KMS-11 (cell line): ENCODE measurements around the gene PLEKHF1.

ENCODE experiments used
- H2AFZ ChIP-seq: fragments of 200-600 bp; sonication (generic); 2 replicates; pipeline ENCODE4 v1.6.1; 2016; ENCODE audit warnings: antibody characterized with exemption, mixed run types, low read depth
- H3K27ac ChIP-seq: fragments of 200-600 bp; sonication (generic); 2 replicates; pipeline ENCODE4 v1.6.1; 2016; ENCODE audit warnings: mild to moderate bottlenecking, mixed run types
- H3K27me3 ChIP-seq: fragments of 200-600 bp; sonication (generic); 2 replicates; pipeline ENCODE4 v1.6.1; 2017; ENCODE audit warnings: mild to moderate bottlenecking, low read depth, mixed run types, moderate library complexity; ENCODE audit not compliant: insufficient read depth
- H3K36me3 ChIP-seq: fragments of 200-600 bp; sonication (generic); 2 replicates; pipeline ENCODE4 v1.6.1; 2017; ENCODE audit warnings: mild to moderate bottlenecking, mixed run types; ENCODE audit not compliant: insufficient read depth
- H3K4me1 ChIP-seq: fragments of 200-600 bp; sonication (generic); 2 replicates; pipeline ENCODE4 v1.6.1; 2016; ENCODE audit warnings: mild to moderate bottlenecking, low read depth, mixed run types; ENCODE audit not compliant: poor library complexity, severe bottlenecking
- H3K4me2 ChIP-seq: fragments of 200-600 bp; sonication (generic); 2 replicates; pipeline ENCODE4 v1.7.0; 2016; ENCODE audit warnings: mild to moderate bottlenecking, mixed run types
- H3K4me3 ChIP-seq: fragments of 200-600 bp; sonication (generic); IDR thresholded peaks from 2 replicates; pipeline ENCODE4 v1.6.1; 2017; ENCODE audit warnings: low read depth, low read length, mixed read lengths; ENCODE audit not compliant: insufficient read depth
- H3K79me2 ChIP-seq: fragments of 200-600 bp; sonication (generic); 2 replicates; pipeline ENCODE4 v1.6.1; 2016; ENCODE audit warnings: low read depth, mixed run types; ENCODE audit not compliant: insufficient read depth
- H3K9ac ChIP-seq: fragments of 200-600 bp; sonication (generic); 2 replicates; pipeline ENCODE4 v1.6.1; 2016; ENCODE audit warnings: mild to moderate bottlenecking, mixed run types
- H4K20me1 ChIP-seq: fragments of 200-600 bp; sonication (generic); 2 replicates; pipeline ENCODE4 v1.6.1; 2016; ENCODE audit warnings: mild to moderate bottlenecking, mixed run types; ENCODE audit not compliant: insufficient read depth
- TF ChIP-seq, protein P1 (sequence below): fragments of 200-600 bp; sonication (generic); conservative IDR thresholded peaks from 2 replicates; pipeline ENCODE4 v1.6.1; 2017; ENCODE audit warnings: low read depth, mild to moderate bottlenecking, antibody characterized with exemption, low read length, moderate library complexity, mixed read lengths

PLEKHF1 gene

DNA sequence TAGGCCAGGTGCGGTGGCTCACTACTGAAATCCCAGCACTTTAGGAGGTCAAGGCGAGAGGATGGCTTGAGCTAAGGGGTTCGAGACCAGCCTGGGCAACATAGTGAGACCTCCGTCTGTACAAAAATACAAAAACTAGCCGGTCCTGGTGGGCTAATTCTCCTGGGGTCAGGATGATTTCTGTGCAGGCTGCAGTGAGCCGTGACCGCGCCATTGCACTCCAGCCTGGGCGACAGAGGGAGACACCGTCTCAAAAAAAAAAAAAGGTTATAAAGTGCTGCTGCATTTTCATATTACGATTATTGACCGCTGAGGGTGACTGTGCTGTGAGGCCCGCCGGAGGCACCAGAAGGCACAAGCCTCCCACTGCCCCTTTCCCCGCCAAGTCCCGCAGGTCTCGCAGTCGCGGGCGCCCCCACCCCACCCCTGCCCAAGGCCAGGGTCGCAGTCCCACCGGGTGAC, 477 bp upstream of the PLEKHF1 start:
- no peaks in the 10 kb centered on the region for H3K27me3 ChIP-seq
- H2AFZ ChIP-seq = peak overlapping the region; percentile 69
- no peaks in the 10 kb centered on the region for H3K79me2 ChIP-seq
- no peaks in the 10 kb centered on the region for H3K36me3 ChIP-seq
- TF ChIP-seq, protein P1, sequence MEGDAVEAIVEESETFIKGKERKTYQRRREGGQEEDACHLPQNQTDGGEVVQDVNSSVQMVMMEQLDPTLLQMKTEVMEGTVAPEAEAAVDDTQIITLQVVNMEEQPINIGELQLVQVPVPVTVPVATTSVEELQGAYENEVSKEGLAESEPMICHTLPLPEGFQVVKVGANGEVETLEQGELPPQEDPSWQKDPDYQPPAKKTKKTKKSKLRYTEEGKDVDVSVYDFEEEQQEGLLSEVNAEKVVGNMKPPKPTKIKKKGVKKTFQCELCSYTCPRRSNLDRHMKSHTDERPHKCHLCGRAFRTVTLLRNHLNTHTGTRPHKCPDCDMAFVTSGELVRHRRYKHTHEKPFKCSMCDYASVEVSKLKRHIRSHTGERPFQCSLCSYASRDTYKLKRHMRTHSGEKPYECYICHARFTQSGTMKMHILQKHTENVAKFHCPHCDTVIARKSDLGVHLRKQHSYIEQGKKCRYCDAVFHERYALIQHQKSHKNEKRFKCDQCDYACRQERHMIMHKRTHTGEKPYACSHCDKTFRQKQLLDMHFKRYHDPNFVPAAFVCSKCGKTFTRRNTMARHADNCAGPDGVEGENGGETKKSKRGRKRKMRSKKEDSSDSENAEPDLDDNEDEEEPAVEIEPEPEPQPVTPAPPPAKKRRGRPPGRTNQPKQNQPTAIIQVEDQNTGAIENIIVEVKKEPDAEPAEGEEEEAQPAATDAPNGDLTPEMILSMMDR = no peak
- H3K4me2 ChIP-seq = peak overlapping the region; percentile 54
- H3K4me3 ChIP-seq = no peak overlapping the region
- H3K4me1 ChIP-seq = no peaks in the 10 kb centered on the region
- no peak overlapping the region for H3K27ac ChIP-seq
- no peaks in the 10 kb centered on the region for H4K20me1 ChIP-seq
- no peak overlapping the region for H3K9ac ChIP-seq

DNA sequence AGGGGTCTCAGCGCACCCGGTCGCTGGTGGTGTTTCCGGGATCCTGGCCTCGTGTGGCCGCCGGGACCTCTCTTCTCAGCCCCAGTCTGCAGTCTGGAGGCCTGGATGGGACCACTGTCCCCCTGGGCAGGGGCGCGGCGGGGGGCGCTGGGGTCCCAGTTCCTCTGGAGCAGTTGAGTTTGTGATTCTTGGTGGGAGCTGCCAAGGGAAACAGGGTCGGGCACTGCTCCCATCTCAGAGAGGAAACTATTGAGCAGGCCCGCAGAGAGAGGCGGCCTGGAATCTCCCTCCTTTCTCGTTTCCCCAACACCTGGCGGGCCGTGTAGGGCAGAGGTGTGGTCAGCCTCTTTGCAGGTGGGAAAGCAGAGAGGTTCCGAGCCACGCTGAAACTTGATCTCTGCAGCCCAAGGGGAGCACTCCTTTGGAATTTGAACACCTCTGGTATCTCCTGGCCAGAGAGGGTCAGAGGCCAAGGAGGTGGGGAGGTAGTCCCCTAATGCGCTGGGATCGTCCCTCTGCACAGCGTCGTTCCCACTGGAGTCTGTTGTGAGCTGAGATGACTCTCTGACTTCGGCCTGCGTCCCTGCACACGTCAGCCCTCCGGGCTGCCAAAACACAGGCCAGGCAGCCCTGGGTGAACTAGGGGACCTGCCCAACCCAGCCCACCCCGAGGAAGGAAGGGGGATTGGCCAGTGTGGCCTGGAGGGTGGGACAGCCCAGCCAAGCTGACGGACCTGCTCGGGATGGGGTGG, 741 bp downstream of the PLEKHF1 start:
- Histone ChIP-seq H3K4me3 (no peak overlapping the region), H2AFZ (peak overlapping the region; percentile 69; the same call in 1 of the 2 replicates), H3K79me2 (no peaks in the 10 kb centered on the region), H3K9ac (peak overlapping the region; percentile 27; the same call in 1 of the 2 replicates), H4K20me1 (no peaks in the 10 kb centered on the region), H3K27me3 (no peaks in the 10 kb centered on the region), H3K36me3 (no peaks in the 10 kb centered on the region), H3K27ac (no peak overlapping the region), H3K4me2 (peak overlapping the region; percentile 54; the same call in 1 of the 2 replicates), H3K4me1 (no peaks in the 10 kb centered on the region)
- TF ChIP-seq, protein P1 = no peak

DNA sequence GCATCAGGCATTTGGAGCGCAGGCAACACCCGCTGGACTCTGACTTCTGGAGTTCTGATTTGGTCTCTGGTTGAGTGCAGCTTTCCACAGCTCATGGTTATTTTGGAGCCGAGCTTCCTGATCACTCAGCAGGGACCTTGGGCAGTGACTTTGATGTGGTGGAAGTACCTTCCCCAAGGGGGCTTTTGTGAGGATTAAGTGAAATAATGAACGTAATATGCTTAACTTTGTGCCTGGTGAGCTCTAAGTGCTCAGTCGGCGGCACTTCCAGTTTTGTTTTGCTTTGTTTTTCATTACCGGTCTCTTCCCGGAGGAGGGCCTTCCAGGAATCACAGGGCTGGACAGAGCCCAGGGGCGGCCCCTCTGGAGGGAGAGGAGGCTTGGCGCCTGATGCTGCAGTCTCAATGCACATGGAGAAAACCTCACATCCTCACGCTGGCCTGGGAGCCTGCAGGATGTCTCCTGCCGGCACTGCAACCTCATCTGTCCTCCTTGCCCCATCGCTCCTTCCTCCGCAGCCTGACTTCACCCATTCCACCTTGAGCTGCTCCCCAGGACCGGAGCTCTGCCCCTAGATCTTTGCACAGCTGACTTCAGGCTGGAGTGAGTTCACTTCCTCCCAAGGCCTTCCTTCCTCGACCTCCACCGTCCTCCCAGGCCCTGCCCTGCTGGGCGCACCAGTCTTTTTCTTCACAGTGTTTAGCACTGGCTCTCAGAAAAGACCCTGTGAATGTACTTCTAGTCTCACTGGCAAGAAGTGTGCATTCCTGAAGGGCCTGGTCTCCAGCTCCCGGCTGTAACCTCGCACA, 1.5 kb downstream of the PLEKHF1 start:
- H3K27me3 ChIP-seq = no peaks in the 10 kb centered on the region
- no peak overlapping the region for H3K9ac ChIP-seq
- no peaks in the 10 kb centered on the region for H3K79me2 ChIP-seq
- TF ChIP-seq, protein P1 = no peak
- no peaks in the 10 kb centered on the region for H4K20me1 ChIP-seq
- no peak overlapping the region for H3K4me2 ChIP-seq
- no peaks in the 10 kb centered on the region for H3K36me3 ChIP-seq
- no peak overlapping the region for H3K4me3 ChIP-seq
- no peak overlapping the region for H2AFZ ChIP-seq
- no peak overlapping the region for H3K27ac ChIP-seq
- H3K4me1 ChIP-seq = no peaks in the 10 kb centered on the region

DNA sequence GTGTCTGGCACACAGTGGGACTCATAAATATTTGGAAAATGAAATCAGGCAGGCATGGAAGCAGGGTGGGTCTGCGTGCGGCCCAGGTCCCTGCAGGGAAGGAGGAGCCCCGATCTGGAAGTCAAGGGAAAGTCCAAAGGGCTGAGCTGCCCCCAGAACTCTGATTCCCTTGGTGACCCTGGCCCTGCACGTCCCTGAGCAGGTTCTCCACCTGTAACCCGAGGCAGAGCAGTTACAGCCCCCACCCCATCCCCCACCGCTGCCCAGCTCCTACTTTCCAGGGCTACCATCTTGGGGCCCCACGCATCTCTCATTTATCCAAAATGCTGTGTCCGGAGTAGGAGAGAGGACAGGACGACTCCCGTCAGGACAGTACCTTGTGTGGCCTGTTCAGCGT, 2.1 kb downstream of the PLEKHF1 start:
- Histone ChIP-seq H3K9ac (no peak overlapping the region), H3K4me1 (no peaks in the 10 kb centered on the region), H3K4me3 (no peak overlapping the region), H3K4me2 (no peak overlapping the region), H2AFZ (no peak overlapping the region), H3K27me3 (no peaks in the 10 kb centered on the region), H3K27ac (no peak overlapping the region), H3K79me2 (no peaks in the 10 kb centered on the region), H3K36me3 (no peaks in the 10 kb centered on the region), H4K20me1 (no peaks in the 10 kb centered on the region)
- TF ChIP-seq, protein P1 = no peak
